Measurements from ENCODE around the gene VENTX.

- TF ChIP-seq PATZ1 (CRISPR knock-in tag; IDR thresholded peaks at IDR 0.05; ENCODE audit: borderline replicate concordance): no peak
- no peak for TF ChIP-seq TOX (CRISPR knock-in tag; IDR thresholded peaks at IDR 0.05; ENCODE audit: borderline replicate concordance)
- no peak for TF ChIP-seq TCF4 (CRISPR knock-in tag; IDR thresholded peaks at IDR 0.05; ENCODE audit: borderline replicate concordance)
- no peak for TF ChIP-seq RARB (CRISPR knock-in tag; IDR thresholded peaks at IDR 0.05)
- no peak for TF ChIP-seq TSHZ2 (CRISPR knock-in tag; IDR thresholded peaks at IDR 0.05)
- TF ChIP-seq OSR1 (CRISPR knock-in tag; IDR thresholded peaks at IDR 0.05): no peak
- TF ChIP-seq ZNF8 (CRISPR knock-in tag; IDR thresholded peaks at IDR 0.05): no peak
These were observed 26.8 kb downstream of the VENTX start for GRCh38 chr10:133264461-133264860.

Measured in SK-N-SH treated with all-trans-retinoic acid at 6 μM for 48 hours (cell line).